Measurements from ENCODE around the gene TDRD15.
"Not testable (repeated sequence)": the region's sequence is repeated elsewhere in the genome, so short reads cannot be mapped to it uniquely, and the experiment has no call there.

Gene TDRD15

DNA sequence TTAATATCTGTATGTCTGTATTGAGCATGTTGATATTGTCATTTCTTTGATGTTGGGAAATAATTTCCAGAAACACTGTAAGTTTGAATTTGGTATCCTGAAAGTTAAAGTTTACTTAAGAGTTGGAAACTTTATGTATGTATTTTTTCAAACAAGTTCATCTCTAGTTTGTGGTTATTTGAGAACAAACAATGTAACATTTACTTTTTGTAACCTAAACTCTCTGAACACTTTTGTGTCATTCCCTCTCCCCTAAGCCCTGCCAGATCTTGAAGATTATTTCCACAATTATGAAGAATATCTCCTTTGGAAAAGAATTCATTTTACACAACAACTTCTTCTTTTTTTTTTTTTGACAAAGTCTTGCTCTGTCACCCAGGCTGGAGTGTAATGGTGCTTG lies 24.9 kb downstream of the TDRD15 start:
- no peak for DNase-seq

GRCh38 chr2:21151234-21151633 lies 27.5 kb downstream of the TDRD15 start:
- not testable (repeated sequence) for DNase-seq

GRCh38 chr2:21155365-21156136 lies 31.8 kb downstream of the TDRD15 start:
- no peak for DNase-seq

GRCh38 chr2:21161122-21161521 lies 37.4 kb downstream of the TDRD15 start:
- no peak for DNase-seq

- DNase-seq, result no peak
Measured at GRCh38 chr2:21161832-21162614, 38.3 kb downstream of the TDRD15 start.

DNA sequence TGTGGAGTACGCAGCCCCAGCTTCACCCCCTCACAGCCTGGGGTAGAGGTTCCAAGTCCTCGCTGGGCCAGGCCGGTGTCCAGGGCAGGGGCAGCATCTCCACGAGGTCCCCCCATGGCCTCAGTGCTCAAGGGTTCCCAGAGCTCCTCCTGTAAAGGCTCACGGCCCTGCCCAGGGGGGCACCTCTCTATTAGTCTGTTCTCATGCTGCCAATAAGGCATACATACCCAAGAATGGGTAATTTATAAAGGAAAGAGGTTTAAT lies 38.8 kb downstream of the TDRD15 start:
- DNase-seq, result no peak

DNA sequence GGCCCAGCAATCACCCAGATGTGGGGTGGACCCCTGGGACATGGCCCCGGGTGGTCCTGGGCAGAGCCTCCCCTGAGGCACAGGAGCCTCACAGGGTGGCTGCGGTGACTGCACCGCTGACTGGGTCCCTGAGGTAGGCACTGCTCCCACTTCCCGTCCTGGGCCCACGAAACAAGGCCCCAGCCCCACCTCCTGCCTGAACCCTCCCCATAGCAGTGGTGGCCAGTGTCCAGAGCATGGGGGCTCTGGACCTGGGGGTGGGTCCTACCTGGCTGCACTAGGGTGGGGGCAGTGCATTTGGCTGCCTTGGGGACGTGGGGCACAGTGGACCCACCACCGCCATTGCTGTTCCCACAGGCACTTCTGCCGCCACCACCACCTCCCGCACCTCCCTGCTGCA lies 39.4 kb downstream of the TDRD15 start:
- DNase-seq, result no peak

- DNase-seq, result no peak
Measured at GRCh38 chr2:21165350-21165749, 41.6 kb downstream of the TDRD15 start.

GRCh38 chr2:21175895-21176646 lies 52.3 kb downstream of the TDRD15 start:
- DNase-seq, result no peak

DNA sequence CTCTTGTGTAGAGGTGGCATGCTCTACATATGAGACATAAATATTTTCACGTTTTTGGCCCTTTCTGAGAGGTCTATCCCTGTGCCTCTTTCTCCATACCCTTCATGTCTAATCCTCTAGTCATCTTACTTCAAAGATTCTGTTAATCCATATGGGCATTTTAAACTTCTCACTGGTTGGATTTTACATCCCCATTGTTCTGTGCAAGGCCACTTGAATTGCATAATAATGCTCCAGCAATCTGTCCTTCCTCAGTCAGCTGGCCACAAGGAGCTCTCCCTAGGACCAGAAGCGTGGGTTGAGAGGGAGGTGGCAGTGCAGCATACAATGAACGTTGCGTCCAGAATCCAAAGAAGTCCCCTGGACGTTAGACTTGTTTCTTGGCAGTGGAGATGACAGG lies 58.2 kb downstream of the TDRD15 start:
- no peak for DNase-seq

DNA sequence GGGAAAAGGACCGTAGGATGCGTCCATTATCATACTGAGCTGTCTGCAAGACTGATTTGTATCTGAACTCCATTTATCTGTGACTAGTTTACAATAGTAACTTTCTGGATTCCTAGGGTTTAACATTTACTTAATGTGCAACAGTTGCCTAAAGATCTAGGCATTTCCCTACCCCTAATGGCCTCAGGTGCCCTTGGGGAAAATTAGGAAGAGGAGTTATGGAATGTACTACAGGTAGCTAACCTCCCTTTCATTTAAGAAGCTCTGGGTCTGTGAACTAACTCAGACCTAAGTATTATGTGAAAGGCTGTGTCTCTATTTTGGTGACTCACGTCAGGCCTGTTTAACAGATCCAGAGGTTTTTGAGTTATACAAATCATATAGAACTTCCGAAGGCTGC lies 59.5 kb downstream of the TDRD15 start:
- DNase-seq, result no peak

- DNase-seq, result no peak
Measured at GRCh38 chr2:21183726-21184125, 60.0 kb downstream of the TDRD15 start.

- DNase-seq, result no peak
Measured at GRCh38 chr2:21191535-21191934, 67.8 kb downstream of the TDRD15 start.

All from activated CD4-positive, alpha-beta T cell treated with anti-CD3 and anti-CD28 coated beads, Interleukin-10, Interleukin-2, amounts not matched to agents 100 ng/mL and 50 ng/mL, durations not matched to agents 16 hours and 8 hours (primary cell).